HG03571 (cell line): ENCODE measurements around the gene BTNL2.

Source experiments
- ATAC-seq: cut with Tn5 transposase; IDR thresholded peaks from one replicate; pipeline ENCODE4 v1.9.1; 2021; ENCODE audit not compliant: unreplicated experiment

Gene BTNL2

DNA sequence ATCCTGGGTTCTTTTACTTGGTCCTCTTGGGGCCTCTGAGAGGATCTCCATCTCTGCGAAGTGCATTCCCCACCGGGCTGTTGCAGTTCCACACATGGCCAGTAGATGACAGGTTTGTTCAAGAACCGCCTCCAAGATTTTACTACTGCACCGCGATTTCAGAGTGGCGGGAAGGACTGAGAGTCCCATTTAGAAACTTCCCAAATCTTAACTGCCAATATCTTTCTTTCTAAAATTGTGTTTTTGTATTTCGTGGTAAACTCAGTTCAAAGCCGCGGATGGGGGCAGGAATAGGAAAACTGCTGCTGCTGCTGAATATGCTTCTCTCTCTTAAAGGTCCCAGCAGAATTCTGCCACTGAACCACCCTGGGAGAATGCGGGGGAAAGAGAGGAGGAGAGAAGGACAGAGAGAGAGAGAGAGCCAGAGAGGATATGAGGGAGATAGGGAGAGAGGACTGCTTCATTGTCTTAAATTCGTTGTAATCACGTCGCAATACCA lies 8.6 kb upstream of the BTNL2 start:
- no peak for ATAC-seq

DNA sequence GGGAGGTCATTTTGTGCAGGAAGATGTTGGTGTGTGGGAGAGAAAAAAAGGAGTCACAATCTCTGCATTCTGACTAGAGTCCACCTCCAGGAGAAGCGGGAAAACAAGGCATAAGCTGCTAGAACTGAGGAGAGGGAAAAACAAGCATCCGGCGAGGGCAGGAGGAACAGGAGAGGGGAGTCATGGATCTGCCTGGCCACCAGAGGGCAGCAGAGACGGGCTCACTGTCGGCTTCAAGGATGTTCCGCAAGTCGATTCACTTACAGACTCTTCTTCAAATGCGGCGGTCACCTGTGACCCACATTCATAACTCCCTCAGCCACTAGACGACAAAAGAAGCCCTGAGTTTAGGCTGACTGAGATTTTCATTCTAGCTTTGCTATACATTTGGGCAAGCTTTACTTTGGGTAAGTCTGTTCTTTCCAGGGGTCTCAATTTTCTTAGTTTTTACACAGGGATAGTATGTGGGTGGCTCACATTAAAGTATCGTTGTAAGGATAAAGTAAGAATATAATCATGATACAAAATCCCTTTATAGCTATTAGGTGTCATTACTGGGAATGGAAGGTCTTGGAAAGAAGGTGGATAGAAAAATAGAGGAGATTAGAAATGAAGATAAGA lies 6.6 kb upstream of the BTNL2 start:
- no peak for ATAC-seq

DNA sequence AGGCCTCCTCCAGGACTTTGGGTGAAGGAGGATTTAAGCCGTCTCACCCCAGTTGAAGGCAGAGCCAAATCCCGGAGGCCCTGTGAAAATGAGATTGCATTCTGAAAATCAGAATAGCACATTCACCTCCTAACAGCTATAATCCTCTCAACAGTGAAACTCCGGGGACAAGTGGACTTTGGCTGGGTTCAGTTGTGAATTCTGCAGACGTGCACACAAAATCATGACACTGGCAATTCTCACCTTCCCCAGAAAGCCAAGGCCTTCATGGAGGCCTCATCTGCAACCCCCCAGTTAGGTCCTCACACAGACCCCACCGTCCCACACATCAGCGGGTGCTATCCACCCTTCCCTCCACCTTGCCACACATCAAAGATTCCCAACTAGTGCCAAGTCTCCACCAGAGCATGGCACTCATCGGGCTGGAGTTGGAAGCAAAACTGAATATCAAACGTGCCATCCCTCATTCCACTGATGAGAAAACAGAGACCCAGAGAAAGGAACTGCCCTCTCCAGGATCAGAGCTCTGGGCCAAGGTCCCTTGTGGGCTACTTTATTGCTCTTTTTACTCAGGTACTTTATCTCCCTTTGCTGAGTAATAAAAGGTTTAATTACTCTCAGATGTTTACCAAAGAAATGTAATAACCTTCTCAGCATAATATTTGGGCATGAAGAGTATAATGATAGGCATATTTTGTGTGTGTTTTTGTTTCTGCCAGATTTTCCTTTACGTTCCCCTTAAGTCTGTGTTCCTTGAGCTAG lies 4.8 kb upstream of the BTNL2 start:
- no peak for ATAC-seq

DNA sequence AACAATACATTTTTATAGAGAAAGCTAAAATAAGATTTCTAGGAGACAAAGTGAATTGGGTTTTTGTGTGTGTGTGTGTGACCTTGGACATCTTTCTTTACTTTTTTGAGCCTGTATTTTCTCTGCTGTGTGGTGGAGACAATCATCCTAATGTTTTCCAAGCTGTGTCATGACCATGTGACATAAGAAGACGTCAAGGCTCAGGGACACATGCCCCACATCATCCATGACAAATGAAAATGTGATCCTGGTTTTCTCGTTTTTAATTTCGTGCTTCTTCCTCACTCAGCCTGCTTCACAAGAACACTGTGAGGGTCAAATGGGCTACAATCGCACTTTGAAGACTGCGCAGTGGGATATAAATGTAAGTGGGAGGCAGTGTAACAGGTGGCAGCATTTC lies 3.9 kb upstream of the BTNL2 start:
- no peak for ATAC-seq

DNA sequence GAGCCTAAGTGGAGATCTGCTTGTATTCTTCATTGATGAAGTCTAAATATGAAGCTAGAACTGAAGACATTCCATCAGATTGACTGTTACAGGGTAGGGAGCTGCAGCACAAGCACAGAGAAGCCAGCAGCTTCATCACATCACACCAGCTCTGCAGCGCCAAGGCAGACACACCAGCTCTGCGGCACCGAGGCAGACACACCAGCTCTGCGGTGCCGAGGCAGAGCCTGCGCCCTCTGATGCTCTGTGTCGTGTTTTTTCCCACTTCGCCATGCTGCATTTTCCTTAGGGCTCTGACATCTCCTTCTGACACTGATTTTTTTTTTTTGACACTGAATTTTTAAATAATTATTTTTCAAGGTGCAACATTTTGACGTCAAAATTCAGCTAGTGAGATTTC lies 784 bp downstream of the BTNL2 start:
- ATAC-seq, result no peak

DNA sequence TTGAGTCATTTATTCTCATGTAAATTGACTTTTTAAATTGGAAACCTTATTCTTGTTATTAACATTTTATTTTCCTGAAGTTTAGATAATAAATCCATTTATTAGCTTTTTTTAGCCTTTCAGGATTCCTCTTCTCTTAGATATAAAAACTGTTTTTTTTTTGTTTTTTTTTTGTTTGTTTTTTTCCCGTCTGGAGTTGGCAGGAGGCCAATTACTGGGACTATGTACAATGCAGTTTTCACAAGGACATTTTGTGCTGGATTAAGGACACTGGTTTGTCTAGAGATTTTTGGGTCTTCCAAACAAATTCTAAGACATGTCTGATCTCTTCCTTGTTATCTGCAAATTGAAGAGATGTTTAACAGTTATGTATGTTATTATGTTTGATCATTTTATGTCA lies 1.3 kb downstream of the BTNL2 start:
- ATAC-seq, result no peak

DNA sequence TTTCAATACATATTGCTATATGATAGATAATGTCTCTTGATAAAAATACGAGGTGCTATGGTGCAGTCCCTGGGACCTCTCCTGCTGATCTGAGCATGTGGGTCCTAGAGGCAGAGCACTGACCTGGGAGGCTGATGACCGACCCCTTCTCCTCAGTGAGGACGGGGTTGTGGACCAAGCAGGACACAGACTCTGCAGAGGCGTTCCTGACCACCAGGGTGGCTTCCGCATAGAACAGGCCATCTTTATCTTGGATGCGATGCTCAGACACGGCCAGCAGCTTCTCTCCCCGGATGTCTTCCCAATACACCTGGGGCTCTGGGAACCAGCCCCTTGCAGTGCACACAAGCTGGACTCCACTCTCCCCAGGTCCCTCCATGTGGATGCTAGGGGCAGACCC lies 4.2 kb downstream of the BTNL2 start:
- ATAC-seq, result no peak

DNA sequence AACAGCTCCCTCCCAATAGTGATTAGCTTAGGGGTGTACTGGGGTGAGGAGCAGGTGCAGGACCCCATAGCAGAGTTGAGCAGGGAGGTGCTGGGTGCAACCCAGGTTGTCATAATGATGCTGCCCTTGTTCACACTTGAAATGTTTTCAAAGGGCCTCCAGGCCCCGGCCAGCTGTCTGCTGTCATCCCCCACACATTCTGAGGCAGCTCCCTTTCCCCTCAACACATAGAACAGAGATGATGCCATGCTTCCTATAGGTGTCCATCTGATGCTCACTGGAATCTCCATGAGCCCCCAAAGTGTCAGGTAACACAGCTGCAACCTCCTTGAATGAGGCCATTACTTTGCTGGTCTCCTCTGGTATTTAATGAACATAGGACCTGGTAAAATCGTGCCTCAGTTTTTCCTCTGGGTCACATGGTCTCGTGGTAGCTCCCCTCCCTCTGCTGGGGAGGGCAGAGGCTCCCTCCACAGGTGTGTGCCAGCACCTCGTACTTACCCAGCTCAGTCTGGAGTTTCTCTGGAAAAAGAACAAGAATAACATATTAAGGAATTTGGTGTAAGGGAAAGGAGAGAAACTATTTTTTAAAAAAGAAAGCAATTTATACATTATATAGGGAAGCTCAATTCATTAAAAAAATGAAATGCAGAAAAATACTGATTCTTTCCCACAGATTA lies 5.6 kb downstream of the BTNL2 start:
- no peak for ATAC-seq

DNA sequence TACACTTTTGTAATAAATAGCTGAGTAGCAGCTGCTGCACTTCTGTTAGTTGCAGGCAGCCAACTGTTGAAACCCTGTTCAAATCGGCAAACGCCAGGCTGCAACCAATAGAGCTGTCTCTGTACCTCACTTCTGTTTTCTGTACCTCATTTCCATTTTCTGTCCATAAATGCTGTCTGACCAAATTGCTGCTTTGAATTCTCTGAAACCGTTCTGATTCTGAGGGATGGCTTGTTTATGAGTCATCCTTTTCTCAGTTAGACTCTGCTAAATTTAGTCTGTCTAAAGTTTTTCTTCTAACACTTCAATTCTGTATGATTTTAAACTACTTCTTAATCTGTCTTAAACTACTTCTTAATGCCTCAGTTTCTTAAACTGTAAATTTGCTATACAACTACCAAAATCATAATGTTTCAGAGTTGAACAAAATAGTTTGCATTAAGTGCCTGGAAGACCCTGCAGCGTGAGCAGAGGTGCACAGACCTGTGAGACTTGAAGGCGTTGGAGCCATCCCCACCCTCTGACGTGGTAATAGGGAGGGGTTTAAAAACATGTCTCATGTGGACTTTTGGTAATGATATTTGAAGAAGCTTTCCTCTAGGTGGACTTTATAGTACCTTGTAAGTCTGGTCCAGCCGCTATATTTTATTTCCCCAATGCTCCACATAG lies 9.6 kb downstream of the BTNL2 start:
- ATAC-seq, result no peak

DNA sequence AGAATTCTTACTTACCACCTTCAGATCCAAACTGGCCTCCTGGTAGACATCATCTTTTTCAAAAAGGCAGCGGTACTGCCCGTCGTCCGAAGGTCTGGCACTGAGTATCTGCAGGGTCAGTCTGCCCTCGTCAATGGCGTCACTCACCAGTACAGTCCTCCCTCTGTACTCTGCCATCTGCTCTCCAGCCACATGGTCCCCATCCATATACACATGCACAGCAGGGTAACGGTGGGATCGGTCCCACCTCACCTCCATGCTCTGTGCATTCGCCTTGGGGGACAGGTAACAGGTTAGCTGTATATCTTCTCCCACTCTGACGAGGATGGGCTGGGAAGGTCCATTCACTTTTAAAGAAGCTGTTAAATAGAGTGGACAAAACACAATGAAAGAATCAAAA lies 11.0 kb downstream of the BTNL2 start:
- no peak for ATAC-seq

DNA sequence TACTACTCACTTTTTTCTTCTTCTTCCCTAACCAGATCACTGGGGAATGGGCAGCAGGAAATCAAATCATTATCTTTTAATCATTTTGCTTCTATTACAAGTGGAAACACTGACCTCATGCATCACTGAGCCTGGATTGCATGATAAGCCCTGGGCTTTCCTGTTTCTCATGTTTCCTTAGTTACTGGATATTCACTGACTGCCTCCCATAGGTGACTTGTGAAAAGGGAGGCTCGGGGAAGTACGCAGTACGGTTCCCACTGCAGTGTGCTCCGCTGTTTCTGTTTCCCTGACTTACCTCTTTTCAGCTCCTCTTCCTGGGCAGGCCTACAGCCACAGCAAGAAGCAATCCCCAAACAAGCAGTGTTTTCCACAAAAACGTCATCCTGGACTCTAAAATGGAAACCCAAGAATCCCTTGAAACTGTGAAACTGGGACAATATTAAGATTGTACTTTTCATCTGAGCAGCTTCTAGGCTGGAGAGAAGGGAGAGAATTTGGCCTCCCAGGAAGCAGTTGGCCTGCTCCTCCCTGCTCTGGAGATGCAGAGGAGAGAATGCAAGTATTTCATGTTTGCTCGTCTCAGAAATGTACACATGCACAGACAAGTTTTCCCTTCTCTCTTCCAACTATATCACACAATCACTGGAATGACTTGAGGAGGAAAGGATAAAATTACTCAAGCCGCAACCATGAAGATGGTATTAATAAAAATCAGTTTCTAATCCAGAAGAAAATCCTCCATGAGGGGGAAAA lies 13.1 kb downstream of the BTNL2 start:
- no peak for ATAC-seq

DNA sequence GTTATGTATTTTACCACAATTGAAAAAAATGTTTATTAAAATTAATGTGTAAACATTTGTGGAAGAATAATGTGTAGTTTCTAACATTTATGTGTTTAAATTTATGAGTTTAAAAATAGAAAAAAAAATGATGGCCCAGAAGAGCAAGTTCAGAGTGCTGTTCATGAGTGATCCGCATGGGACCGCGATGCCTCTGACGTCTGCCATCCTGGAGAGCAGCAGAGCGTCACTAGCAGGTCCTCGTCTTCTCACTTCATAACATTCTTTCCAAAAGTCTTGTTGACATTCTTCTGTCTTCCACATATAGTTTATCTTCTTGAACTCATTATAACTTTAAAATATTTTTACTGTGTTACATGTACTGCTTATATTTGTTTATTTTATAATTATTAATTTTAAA lies 15.5 kb downstream of the BTNL2 start:
- no peak for ATAC-seq

DNA sequence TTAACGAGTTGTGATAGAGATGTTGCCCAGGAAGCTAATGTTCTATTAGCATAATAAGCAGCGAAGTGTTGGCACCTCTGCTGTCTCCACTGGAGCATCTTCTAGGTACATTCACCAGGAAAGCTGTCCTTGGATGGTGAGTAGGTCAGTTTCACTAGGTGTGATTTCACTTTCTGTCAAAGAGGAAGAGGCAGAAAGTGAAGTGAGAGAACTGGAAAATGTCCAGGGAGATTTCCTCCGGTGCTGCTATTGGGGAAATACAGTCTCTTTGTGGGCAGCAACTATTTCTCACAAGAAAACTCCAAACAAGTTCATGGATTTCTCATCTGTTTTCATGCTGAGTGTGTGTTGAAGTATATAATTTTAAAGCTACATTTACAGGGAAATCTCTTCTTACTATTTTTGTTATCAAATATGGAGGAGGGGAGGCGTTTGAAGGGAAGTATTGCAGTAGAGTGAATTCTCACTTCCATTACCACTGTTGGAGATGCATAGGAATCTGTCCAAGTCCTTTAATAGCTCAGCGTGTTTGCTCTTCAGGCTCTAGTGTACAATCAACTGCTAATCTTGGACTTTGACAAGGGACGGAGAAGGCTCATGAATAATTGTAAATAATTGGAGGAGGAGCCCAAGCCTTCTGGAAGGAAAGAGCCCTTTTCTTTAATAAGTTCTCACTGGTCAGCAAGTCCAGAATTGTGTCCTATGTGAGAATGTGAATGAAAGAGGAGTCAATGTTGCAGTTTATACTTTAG lies 19.2 kb downstream of the BTNL2 start:
- ATAC-seq, result no peak

DNA sequence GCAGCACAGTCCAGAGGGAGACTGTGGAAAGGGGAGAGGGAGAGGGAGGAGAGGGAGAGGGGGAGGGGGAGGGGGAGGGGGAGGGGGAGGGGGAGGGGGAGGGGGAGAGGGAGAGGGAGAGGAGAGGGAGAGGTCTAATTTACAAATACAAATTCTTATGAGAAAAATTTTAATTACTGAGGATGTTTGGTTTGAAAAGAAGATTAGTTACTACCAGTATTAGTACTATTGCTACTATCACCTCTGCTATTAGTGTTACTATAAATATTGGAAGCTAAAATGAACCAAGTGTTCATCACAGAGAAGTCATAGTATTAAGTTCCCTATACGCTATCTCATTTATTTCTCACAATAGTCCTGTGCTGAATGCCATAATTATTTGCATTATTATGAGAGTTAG lies 20.9 kb downstream of the BTNL2 start:
- no peak for ATAC-seq

DNA sequence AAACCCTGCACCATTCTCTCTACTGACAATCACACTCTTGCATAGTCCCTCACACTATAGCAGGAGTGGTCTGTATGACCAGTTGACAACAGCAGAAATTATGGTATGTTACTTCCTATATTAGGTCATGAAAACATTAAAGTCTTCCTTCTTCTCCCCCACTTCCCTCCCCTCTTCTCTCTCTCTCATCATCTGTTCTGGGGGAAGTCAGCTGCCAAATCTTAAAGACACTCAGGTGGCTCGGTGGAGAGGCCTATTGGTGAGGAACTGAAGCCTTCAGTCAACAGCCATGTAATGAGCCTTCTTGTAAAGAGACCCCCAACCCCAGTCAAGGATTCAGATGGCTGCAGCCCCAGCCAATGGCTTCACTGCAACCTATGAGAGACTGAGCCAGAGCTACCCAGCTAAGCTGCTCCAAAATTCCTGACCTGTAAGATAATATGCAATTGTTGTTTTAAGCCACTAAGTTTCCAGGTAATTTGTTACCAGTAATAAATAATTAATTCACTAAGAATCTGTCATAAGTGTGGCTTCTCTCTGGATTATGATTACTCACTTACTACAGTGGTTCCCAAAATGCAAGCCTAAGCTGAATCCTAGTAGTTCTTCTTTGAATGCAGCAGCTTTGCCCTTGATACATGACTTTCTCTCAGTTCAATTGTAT lies 24.1 kb downstream of the BTNL2 start:
- ATAC-seq, result no peak

DNA sequence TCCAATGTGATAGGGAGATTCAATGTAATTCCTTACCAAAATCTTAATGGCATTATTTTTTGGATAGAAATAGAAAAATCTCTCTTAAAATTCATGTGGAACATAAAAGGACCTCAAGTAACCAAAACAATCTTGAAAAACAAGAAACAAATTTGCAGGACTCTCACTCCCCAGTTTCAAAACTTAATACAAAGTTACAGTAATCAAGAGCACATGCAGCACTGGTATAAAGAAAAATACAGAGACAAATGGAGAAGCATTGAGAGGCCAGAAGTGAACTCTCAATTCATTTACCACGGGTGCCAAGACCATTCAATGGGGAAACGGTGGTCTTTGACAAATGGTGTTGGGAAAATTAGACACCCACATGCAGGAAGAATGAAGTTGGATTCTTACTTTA lies 27.4 kb downstream of the BTNL2 start:
- ATAC-seq, result no peak

DNA sequence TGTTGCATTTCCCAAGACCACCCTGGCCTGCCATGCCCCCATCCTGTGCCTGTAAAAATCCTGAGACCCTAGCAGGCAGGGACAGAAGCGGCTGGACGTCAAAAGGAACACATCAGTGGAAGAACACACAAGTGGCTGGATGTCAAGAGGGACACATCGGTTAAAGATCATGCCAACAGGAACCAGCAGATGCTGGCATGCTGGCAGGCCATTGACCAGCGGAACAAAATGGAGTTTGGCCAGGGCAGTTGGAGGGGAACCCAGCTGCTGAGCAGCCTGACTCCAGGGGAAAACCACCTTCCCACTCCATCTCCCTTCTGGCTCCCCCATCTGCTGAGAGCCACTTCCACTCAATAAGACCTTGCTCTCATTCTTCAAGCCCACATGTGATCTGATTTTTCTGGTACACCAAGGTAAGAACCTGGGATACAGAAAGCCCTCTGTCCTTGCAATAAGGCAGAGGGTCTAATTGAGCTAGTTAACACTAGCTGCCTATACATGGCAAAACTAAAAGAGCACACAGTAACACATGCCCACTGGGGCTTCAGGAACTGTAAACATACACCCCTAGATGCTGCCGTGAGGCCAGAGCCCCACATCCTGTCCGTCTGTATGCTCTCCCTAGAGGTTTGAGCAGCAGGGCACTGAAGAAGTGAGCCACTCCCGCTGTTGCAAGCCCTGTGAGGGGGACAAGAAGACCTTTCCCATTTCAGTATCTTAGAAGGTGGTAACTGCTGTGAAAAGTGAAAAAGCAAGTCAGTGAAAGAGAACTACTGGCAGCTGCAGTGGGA lies 31.0 kb downstream of the BTNL2 start:
- no peak for ATAC-seq

DNA sequence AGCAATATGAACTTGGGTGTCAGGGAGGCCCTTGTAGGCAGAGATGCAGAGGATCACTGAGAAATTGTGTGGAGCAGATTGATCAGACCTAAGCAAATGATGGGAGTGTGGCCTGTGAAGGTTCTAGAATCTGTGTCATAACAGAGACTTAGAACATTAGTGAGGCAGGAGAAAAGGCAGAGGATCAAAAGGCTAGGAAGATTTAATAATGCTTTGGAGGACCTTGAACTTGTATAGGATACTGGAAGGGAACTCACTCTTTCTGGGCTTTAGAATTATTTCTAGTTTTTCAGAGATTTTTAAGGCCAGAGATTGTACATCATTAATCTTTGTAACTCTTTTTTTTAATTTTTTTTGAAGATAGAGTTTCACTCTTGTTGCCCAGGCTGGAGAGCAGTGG lies 35.2 kb downstream of the BTNL2 start, which contains the start of gene TSBP1:
Gene TSBP1 (minus strand): TSS at position 101 of the 400 bp plus-strand sequence. CDS start 197 bp downstream, outside the sequence.
- ATAC-seq, result no peak

DNA sequence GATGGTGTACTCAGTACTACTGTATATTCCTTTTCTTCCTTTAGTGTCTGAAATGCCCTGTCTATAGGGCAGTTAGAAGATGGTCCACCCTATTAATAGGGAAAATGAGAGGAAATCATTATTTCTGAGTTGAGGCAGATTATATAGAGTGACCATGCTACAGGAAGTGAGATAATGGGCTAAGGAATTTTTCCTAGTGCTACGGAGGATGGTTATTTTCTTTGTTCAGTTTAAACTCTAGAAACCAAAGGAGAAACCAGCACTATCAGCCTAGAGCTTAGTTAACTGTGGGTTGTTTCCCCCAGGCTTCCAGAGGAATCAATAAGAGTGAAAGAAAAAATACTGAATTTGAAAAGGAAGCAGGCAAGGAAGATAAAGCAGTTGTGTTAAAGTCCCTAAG lies 35.8 kb downstream of the BTNL2 start:
- ATAC-seq, result no peak
